Measurements from ENCODE around the gene SYCN.

DNA sequence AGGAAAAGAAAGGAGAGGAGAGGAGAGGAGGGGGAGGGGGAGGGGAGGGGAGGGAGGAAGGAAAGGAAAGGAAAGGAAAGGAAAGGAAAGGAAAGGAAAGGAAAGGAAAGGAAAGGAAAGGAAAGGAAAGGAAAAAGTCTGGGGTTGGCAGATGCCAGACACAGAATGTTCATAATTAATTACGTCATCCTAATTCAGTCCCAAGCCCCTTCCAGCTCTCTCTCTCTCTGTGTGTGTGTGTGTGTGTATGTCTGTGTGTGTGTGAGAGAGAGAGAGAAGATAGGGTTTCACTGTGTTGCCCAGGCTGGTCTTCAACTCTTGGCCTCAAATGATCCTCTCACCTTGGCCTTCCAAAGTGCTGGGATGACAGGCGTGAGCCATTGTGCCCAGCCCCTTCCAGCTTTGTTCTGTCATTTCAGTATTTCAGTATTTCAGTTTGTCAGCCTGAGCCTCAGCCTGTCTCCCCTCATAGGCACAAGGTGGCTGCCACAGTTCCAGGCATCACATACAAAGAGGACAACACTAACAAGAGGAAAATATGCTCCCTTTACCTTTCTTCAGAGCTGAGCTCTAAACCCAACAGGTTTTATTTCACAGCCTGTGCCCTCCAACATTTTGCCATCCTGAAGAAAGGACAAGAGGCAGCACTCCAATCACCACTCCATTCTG, 26.2 kb upstream of the SYCN start:
- TF ChIP-seq POLR2A (IDR thresholded peaks at IDR 0.05): no peak
- TF ChIP-seq, protein P1, sequence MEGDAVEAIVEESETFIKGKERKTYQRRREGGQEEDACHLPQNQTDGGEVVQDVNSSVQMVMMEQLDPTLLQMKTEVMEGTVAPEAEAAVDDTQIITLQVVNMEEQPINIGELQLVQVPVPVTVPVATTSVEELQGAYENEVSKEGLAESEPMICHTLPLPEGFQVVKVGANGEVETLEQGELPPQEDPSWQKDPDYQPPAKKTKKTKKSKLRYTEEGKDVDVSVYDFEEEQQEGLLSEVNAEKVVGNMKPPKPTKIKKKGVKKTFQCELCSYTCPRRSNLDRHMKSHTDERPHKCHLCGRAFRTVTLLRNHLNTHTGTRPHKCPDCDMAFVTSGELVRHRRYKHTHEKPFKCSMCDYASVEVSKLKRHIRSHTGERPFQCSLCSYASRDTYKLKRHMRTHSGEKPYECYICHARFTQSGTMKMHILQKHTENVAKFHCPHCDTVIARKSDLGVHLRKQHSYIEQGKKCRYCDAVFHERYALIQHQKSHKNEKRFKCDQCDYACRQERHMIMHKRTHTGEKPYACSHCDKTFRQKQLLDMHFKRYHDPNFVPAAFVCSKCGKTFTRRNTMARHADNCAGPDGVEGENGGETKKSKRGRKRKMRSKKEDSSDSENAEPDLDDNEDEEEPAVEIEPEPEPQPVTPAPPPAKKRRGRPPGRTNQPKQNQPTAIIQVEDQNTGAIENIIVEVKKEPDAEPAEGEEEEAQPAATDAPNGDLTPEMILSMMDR (IDR thresholded peaks at IDR 0.05): no peak
